ENCODE results near the gene MMP3. TPM values are rescaled to one million over a fixed set of nuclear protein-coding genes. Genes with fewer than 3 reads are reported as not detected.

Gene MMP3
- total RNA-seq, 1 donor, result not detected

- DNase-seq (ENCODE audit: low read depth in 2 of 3, low spot score in 2 of 3), result no peak
Observed at GRCh38 chr11:102792604-102793003, 50.8 kb downstream of the MMP3 start.

- DNase-seq (ENCODE audit: low read depth in 2 of 3, low spot score in 2 of 3), result no peak
Observed at GRCh38 chr11:102791271-102792036, 52.0 kb downstream of the MMP3 start.

GRCh38 chr11:102788334-102788995 lies 54.9 kb downstream of the MMP3 start:
- no peak for DNase-seq (ENCODE audit: low read depth in 2 of 3, low spot score in 2 of 3)

Other genes starting within 250 kb of the MMP3 start
- gene MMP20, start 218.3 kb downstream of the MMP3 start, total RNA-seq, result not detected
- gene MMP27, start 137.8 kb downstream of the MMP3 start, total RNA-seq, result not detected
- 1.3 TPM for gene MMP8, start 118.7 kb downstream of the MMP3 start, total RNA-seq
- gene MMP10, start 63.0 kb downstream of the MMP3 start, total RNA-seq, result not detected
- gene MMP1, start 45.4 kb downstream of the MMP3 start, total RNA-seq, result not detected
- gene MMP12, start 31.4 kb upstream of the MMP3 start, total RNA-seq, result not detected
- not detected for gene MMP13, start 112.1 kb upstream of the MMP3 start, total RNA-seq
- gene DCUN1D5, start 248.6 kb upstream of the MMP3 start, total RNA-seq, result 25.6 TPM

Data from hematopoietic multipotent progenitor cell (in vitro differentiated cells).